ENCODE measurements around the gene C2orf78. TPM values are rescaled to one million over a fixed set of nuclear protein-coding genes. Genes with fewer than 3 reads are reported as not detected.
"Not testable (repeated sequence)": the region's sequence is repeated elsewhere in the genome, so short reads cannot be mapped to it uniquely, and the experiment has no call there.

The C2orf78 gene
- total RNA-seq (2021): 0.21 to 0.39 TPM (median 0.37 TPM) in 3 replicates
- Bru-seq, nascent RNA: percentile 12 among the genes with signal in this experiment
- long read RNA-seq, experiment 1, partial matches to known transcripts: 1 of 2 reads
- long read RNA-seq, experiment 1, other reads (novel, unspliced or antisense): 1 of 2 reads
- long read RNA-seq, experiment 2: 0 reads
- long read RNA-seq, experiment 3: 0 reads

DNA sequence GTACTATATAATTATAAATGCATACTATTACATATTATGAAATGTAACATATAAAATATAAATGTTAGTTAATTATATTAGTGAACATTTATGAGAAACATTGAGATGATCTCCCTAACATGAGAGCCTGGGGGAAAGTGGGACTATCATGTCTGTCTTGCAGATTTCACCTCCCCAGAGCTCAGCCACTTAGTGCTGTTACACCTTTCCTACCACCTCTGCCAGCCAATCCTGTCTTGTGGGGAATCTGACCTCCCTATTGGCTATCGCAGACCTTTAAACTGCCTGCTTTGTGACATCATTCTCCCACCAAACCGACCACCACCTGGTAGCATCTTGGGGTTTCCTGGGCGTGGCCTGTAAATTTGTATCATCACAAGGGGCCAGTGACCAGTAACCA is at the start of gene C2orf78:
Gene C2orf78 (plus strand): TSS at position 301 of the 400 bp plus-strand sequence. CDS start 127 bp downstream, outside the sequence.
- POLR2A ChIA-PET; DNase-seq (ENCODE audit: low spot score); CTCF ChIA-PET; H3K27me3 Mint-ChIP-seq (ENCODE audit: low read depth); H3K4me3 Mint-ChIP-seq; H3K36me3 Mint-ChIP-seq; ATAC-seq; H3K4me1 Mint-ChIP-seq; H3K9me3 Mint-ChIP-seq; H3K27ac Mint-ChIP-seq: not testable (repeated sequence)

DNA sequence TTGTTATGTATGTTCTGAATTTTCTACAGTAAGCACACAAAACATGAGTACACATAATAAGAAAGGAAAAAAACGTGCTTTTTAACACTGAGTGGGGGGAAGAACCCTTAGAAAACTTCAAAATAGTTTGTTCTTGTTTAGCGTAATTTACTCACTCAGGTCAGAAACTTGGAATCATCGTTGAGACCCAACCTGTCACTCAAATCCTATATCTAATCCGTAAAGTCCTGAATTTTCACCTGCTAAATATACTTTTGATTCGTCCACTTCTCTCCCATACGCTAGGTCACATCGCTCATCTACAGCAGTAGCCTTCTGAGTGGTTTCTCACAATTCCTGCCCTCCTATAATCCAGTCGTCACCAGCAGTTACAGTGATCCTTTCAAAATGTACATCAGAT is 47.6 kb upstream of the C2orf78 start:
- no peak overlapping the region; the same call in 1 of the 2 replicates for H3K27ac Mint-ChIP-seq
- ChIA-PET POLR2A (no interaction called here), CTCF (interaction anchor here (1.0 to 1.6 kb wide), 4 partner anchors 11 to 384 kb away, joined by 3 to 11 read pairs (median 6); no protein-coding TSS in a partner anchor)
- peaks cover 13% of the 10 kb centered on the region for H3K9me3 Mint-ChIP-seq
- H3K4me3 Mint-ChIP-seq: peak overlapping the region; percentile 99
- TF ChIP-seq KAT7 (CRISPR knock-in tag; IDR thresholded peaks at IDR 0.05; ENCODE audit: borderline replicate concordance) (no peak), JAZF1 (CRISPR knock-in tag; IDR thresholded peaks at IDR 0.05) (no peak), NFATC4 (CRISPR knock-in tag; IDR thresholded peaks at IDR 0.05) (no peak), ESRRA (CRISPR knock-in tag; IDR thresholded peaks at IDR 0.05; ENCODE audit: borderline replicate concordance) (no peak), HMGA2 (CRISPR knock-in tag; IDR thresholded peaks at IDR 0.05) (no peak), E2F5 (CRISPR knock-in tag; IDR thresholded peaks at IDR 0.05) (no peak), CREB1 (CRISPR knock-in tag; IDR thresholded peaks at IDR 0.05) (no peak), ZNF281 (CRISPR knock-in tag; IDR thresholded peaks at IDR 0.05) (no peak), E2F4 (CRISPR knock-in tag; IDR thresholded peaks at IDR 0.05; ENCODE audit: borderline replicate concordance, low read depth) (no peak), RELA (CRISPR knock-in tag; IDR thresholded peaks at IDR 0.05; ENCODE audit: borderline replicate concordance) (no peak), ZNF317 (CRISPR knock-in tag; IDR thresholded peaks at IDR 0.05; ENCODE audit: borderline replicate concordance, low read depth) (no peak), MXD4 (CRISPR knock-in tag; IDR thresholded peaks at IDR 0.05; ENCODE audit: borderline replicate concordance) (no peak), ZBTB43 (CRISPR knock-in tag; IDR thresholded peaks at IDR 0.05) (no peak), E2F1 (CRISPR knock-in tag; IDR thresholded peaks at IDR 0.05) (no peak), NR2C2 (CRISPR knock-in tag; IDR thresholded peaks at IDR 0.05) (no peak), ZNF396 (CRISPR knock-in tag; IDR thresholded peaks at IDR 0.05; ENCODE audit: borderline replicate concordance) (no peak)
- TF ChIP-seq, protein P1, sequence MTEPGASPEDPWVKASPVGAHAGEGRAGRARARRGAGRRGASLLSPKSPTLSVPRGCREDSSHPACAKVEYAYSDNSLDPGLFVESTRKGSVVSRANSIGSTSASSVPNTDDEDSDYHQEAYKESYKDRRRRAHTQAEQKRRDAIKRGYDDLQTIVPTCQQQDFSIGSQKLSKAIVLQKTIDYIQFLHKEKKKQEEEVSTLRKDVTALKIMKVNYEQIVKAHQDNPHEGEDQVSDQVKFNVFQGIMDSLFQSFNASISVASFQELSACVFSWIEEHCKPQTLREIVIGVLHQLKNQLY (CRISPR knock-in tag; IDR thresholded peaks at IDR 0.05): no peak
- TF ChIP-seq, protein P2, sequence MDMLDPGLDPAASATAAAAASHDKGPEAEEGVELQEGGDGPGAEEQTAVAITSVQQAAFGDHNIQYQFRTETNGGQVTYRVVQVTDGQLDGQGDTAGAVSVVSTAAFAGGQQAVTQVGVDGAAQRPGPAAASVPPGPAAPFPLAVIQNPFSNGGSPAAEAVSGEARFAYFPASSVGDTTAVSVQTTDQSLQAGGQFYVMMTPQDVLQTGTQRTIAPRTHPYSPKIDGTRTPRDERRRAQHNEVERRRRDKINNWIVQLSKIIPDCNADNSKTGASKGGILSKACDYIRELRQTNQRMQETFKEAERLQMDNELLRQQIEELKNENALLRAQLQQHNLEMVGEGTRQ (CRISPR knock-in tag; IDR thresholded peaks at IDR 0.05): no peak
- TF ChIP-seq, protein P3, sequence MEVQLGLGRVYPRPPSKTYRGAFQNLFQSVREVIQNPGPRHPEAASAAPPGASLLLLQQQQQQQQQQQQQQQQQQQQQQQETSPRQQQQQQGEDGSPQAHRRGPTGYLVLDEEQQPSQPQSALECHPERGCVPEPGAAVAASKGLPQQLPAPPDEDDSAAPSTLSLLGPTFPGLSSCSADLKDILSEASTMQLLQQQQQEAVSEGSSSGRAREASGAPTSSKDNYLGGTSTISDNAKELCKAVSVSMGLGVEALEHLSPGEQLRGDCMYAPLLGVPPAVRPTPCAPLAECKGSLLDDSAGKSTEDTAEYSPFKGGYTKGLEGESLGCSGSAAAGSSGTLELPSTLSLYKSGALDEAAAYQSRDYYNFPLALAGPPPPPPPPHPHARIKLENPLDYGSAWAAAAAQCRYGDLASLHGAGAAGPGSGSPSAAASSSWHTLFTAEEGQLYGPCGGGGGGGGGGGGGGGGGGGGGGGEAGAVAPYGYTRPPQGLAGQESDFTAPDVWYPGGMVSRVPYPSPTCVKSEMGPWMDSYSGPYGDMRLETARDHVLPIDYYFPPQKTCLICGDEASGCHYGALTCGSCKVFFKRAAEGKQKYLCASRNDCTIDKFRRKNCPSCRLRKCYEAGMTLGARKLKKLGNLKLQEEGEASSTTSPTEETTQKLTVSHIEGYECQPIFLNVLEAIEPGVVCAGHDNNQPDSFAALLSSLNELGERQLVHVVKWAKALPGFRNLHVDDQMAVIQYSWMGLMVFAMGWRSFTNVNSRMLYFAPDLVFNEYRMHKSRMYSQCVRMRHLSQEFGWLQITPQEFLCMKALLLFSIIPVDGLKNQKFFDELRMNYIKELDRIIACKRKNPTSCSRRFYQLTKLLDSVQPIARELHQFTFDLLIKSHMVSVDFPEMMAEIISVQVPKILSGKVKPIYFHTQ (CRISPR knock-in tag; IDR thresholded peaks at IDR 0.05): no peak
- peaks cover 6% of the 10 kb centered on the region for H3K4me1 Mint-ChIP-seq
- DNase-seq (ENCODE audit: low spot score): no peak
- H3K27me3 Mint-ChIP-seq (ENCODE audit: low read depth): peaks cover 41% of the 10 kb centered on the region
- ATAC-seq: no peak
- peaks cover 26% of the 10 kb centered on the region for H3K36me3 Mint-ChIP-seq
